Cardiac fibroblast (primary cell): ENCODE data around the gene MRPS12.
A peak's percentile ranks its signal among the peaks of the same experiment; 100 is the strongest.

Source experiments
- DNase-seq, 2 donors: peaks; one replicate each; pipeline versions ENCODE4 v3.0.0 to v3.0.0-alpha.2; 2010; ENCODE audit warnings: low read depth in 2 of 2
- H3K4me3 ChIP-seq, 2 donors: replicated peaks in 1 of 2; 1 replicate in 1 of 2; 2 replicates in 1 of 2; pipeline ENCODE4 v1.5.1; 2011; ENCODE audit warnings: low read depth in 2 of 2, low read length in 2 of 2, mild to moderate bottlenecking in 2 of 2, moderate library complexity in 1 of 2
- TF ChIP-seq, protein P1 (sequence below): IDR thresholded peaks from one replicate; pipeline ENCODE4 v1.5.1; 2011; ENCODE audit warnings: low read depth, mild to moderate bottlenecking, low read length, inconsistent platforms

Gene MRPS12

DNA sequence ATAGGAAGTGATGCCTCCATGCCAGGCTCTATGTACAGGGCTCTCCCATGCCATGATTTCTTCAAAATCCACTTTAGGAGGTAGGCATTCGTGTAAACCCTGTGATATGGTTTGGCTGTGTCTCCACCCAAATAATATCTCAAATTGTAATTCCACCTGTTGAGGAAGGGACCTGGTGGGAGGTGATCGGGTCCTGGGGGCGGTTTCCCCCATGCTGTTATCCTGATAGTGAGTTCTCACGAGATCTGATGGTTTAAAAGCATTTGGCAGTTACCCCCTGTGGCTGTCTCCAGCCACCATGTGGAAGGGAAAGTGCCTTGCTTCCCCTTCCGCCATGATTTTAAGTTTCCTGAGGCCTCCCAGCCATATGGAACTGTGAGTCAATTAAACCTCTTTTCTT, 8.3 kb upstream of the MRPS12 start:
- H3K4me3 ChIP-seq = no peak overlapping the region
- no peak for DNase-seq
- TF ChIP-seq, protein P1, sequence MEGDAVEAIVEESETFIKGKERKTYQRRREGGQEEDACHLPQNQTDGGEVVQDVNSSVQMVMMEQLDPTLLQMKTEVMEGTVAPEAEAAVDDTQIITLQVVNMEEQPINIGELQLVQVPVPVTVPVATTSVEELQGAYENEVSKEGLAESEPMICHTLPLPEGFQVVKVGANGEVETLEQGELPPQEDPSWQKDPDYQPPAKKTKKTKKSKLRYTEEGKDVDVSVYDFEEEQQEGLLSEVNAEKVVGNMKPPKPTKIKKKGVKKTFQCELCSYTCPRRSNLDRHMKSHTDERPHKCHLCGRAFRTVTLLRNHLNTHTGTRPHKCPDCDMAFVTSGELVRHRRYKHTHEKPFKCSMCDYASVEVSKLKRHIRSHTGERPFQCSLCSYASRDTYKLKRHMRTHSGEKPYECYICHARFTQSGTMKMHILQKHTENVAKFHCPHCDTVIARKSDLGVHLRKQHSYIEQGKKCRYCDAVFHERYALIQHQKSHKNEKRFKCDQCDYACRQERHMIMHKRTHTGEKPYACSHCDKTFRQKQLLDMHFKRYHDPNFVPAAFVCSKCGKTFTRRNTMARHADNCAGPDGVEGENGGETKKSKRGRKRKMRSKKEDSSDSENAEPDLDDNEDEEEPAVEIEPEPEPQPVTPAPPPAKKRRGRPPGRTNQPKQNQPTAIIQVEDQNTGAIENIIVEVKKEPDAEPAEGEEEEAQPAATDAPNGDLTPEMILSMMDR = no peak

DNA sequence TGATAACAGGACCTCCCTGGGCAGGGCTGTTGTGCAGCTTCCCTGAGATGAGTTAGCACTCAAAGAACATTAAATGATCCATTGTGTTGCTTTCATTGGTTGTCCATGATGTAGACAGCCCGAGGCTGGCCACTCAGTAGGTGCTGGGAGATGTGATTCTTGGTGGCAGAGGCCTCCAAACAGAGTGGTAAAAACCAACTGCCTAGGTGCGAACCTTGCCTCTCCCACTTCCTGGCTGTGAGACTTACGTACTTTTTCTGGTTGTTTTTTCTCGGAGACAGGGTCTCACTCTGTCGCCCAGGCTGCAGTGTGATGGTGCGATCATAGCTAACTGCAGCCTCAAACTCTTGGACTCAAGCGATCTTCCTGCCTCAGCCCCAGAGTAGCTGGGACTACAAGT, 6.4 kb upstream of the MRPS12 start:
- TF ChIP-seq, protein P1 = no peak
- DNase-seq = no peak
- no peak overlapping the region for H3K4me3 ChIP-seq

- H3K4me3 ChIP-seq = no peak overlapping the region
- TF ChIP-seq, protein P1 = no peak
- DNase-seq = no peak
Measured at GRCh38 chr19:38928391-38929001, 2.2 kb upstream of the MRPS12 start.

GRCh38 chr19:38929929-38930775, 592 bp upstream of the MRPS12 start, which contains the start of gene SARS2:
Gene SARS2 (minus strand): TSS chr19:38930763. CDS start chr19:38930736, 27 bp downstream.
- peak within 1 kb of the TSS; percentile 85 to 95 for H3K4me3 ChIP-seq
- DNase-seq = peak; percentile 97
- TF ChIP-seq, protein P1 = peak; percentile 89

- DNase-seq = no peak
- TF ChIP-seq, protein P1 = no peak
- H3K4me3 ChIP-seq = peak overlapping the region; percentile 85 to 95
Measured at GRCh38 chr19:38931521-38931793, 713 bp downstream of the MRPS12 start.

- TF ChIP-seq, protein P1 = peak; percentile 36
- peak; percentile 64 for DNase-seq
Measured at GRCh38 chr19:38932425-38933179, 1.9 kb downstream of the MRPS12 start.

More at GRCh38 chr19:38932425-38933179, 1.9 kb downstream of the MRPS12 start:
- H3K4me3 ChIP-seq = no peak overlapping the region
